ENCODE data around the gene TUBGCP3.

DNA sequence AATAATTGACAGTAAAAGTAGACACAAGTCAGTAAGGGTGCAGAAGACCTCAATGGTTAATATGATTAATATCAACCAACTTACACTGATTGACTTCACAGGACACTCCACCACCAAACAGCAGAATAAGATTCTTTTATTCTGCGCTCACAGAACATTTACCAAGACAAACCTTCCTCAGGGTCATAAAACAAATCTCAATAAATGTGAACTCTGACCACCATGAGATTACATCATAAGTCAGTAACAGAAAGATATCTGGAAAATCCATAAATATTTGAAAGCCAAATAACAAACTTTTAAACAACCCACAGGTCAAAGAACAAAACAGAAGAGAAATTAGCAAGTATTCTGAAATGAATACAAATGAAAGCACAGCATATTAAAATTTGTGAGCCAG is 112.1 kb downstream of the TUBGCP3 start:
- TF ChIP-seq, protein P1, sequence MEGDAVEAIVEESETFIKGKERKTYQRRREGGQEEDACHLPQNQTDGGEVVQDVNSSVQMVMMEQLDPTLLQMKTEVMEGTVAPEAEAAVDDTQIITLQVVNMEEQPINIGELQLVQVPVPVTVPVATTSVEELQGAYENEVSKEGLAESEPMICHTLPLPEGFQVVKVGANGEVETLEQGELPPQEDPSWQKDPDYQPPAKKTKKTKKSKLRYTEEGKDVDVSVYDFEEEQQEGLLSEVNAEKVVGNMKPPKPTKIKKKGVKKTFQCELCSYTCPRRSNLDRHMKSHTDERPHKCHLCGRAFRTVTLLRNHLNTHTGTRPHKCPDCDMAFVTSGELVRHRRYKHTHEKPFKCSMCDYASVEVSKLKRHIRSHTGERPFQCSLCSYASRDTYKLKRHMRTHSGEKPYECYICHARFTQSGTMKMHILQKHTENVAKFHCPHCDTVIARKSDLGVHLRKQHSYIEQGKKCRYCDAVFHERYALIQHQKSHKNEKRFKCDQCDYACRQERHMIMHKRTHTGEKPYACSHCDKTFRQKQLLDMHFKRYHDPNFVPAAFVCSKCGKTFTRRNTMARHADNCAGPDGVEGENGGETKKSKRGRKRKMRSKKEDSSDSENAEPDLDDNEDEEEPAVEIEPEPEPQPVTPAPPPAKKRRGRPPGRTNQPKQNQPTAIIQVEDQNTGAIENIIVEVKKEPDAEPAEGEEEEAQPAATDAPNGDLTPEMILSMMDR (conservative IDR thresholded peaks at IDR 0.05), result no peak
- no peak for TF ChIP-seq EZH2 (IDR thresholded peaks at IDR 0.05; ENCODE audit: low read depth)

Measured in PC-9 (cell line).